ENCODE data around the gene HCN3.
"Not testable (repeated sequence)": the region's sequence is repeated elsewhere in the genome, so short reads cannot be mapped to it uniquely, and the experiment has no call there.

The HCN3 gene

GRCh38 chr1:155324037-155324716 lies 46.9 kb downstream of the HCN3 start:
- DNase-seq = peak; percentile 98
- in situ Hi-C loops (cut with MboI; ENCODE audit: low pct_unique_long_range_greater_than_20kb, low sequenced_read_pairs) = no loop called here

- in situ Hi-C loops (cut with MboI; ENCODE audit: low pct_unique_long_range_greater_than_20kb, low sequenced_read_pairs) = no loop called here
Observed at GRCh38 chr1:155324717-155325602, 47.7 kb downstream of the HCN3 start.

DNA sequence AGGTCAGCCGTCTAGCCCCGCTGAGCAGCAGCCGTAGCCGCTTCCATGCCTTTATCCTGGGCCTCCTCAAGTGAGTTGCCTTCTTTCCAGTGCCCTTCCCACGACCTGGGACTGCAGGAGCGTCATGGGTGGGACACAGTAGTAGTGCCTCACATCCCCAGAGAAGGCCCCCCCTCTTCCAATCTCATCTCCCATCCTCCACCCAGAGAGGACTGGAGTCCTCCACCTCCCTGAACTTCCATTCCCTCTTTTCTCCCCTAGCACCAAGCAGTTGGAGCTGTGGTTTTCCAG lies 48.3 kb downstream of the HCN3 start:
- DNase-seq = no peak
- in situ Hi-C loops (cut with MboI; ENCODE audit: low pct_unique_long_range_greater_than_20kb, low sequenced_read_pairs) = no loop called here

More at GRCh38 chr1:155324717-155325602, 47.7 kb downstream of the HCN3 start:
- DNase-seq = peak; percentile 59

GRCh38 chr1:155326020-155326526 lies 48.8 kb downstream of the HCN3 start:
- in situ Hi-C loops (cut with MboI; ENCODE audit: low pct_unique_long_range_greater_than_20kb, low sequenced_read_pairs) = no loop called here
- DNase-seq = no peak

- in situ Hi-C loops (cut with MboI; ENCODE audit: low pct_unique_long_range_greater_than_20kb, low sequenced_read_pairs) = no loop called here
Observed at GRCh38 chr1:155326631-155327037, 49.4 kb downstream of the HCN3 start.

DNA sequence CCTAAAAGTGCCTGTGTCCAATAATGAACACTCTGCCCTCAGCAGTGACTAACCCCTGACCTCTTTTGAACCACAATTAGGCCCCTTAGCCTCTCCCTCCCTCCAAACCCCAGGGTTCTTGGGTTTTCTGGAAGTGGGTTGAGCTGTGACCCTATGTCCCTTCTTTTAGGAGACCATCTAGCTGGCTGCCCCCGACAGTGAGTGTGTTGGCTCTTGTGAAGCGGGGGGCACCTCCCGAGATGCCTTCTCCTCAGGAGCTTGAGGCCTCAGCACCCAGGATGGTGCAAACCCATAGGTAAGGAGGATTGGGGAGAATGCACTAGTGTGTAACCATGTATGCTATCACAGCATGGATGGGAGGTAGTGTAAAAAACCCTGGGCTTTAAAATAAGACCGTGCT lies 50.7 kb downstream of the HCN3 start:
- in situ Hi-C loops (cut with MboI; ENCODE audit: low pct_unique_long_range_greater_than_20kb, low sequenced_read_pairs) = no loop called here
- DNase-seq = no peak

More at GRCh38 chr1:155326631-155327037, 49.4 kb downstream of the HCN3 start:
- DNase-seq = no peak

- in situ Hi-C loops (cut with MboI; ENCODE audit: low pct_unique_long_range_greater_than_20kb, low sequenced_read_pairs); DNase-seq: not testable (repeated sequence)
Observed at GRCh38 chr1:155328856-155329255, 51.6 kb downstream of the HCN3 start.

DNA sequence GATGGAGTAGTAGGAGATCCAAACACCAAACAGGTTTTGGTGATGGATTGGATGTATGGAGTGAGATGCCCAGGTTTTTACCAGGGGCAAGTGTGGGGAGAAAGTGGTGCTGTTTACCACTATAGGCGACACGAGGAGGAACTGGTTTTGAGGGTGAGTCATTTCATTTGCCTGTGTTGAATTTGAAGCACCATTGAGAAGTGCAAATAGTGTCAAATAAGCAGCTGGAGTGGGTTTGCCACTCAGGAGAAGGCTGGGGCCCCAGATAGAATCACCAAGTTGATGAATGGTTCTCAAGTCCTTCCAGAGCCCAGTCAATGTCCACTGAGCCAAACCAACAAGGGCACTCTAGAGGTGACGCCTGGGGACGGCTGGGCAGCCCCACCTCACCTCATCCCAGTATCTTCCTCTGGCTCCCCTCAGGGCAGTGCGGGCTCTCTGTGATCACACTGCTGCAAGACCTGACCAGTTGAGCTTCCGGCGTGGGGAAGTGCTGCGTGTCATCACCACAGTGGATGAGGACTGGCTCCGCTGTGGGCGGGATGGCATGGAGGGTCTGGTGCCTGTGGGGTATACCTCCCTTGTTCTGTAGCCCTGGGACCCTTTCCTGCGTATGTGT lies 52.8 kb downstream of the HCN3 start:
- in situ Hi-C loops (cut with MboI; ENCODE audit: low pct_unique_long_range_greater_than_20kb, low sequenced_read_pairs) = no loop called here
- DNase-seq = no peak

- in situ Hi-C loops (cut with MboI; ENCODE audit: low pct_unique_long_range_greater_than_20kb, low sequenced_read_pairs) = no loop called here
- no peak for DNase-seq
Observed at GRCh38 chr1:155334962-155335361, 57.7 kb downstream of the HCN3 start.
